CD14-positive monocyte (primary cell): ENCODE measurements around the gene CCR3. TPM values are rescaled to one million over a fixed set of nuclear protein-coding genes. Genes with fewer than 3 reads are reported as not detected.

Source experiments
- DNase-seq, 3 donors: peaks; one replicate each; pipeline ENCODE4 v3.0.0-alpha.2; 2011 to 2022
- H2AFZ ChIP-seq: 2 replicates; pipeline ENCODE4 v1.6.0; 2012; ENCODE audit warnings: mild to moderate bottlenecking, low read depth, low read length, inconsistent platforms; ENCODE audit not compliant: insufficient read depth, poor library complexity, severe bottlenecking
- H3K27ac ChIP-seq, 2 donors: 1 replicate in 1 of 2; 2 replicates in 1 of 2; pipeline ENCODE4 v1.5.1; 2012 to 2013; ENCODE audit warnings: low read length in 2 of 2, control low read depth in 1 of 2, inconsistent platforms in 1 of 2, low read depth in 1 of 2, mild to moderate bottlenecking in 1 of 2
- H3K27me3 ChIP-seq, 2 donors: one replicate each; pipeline versions ENCODE4 v1.6.0 to v1.6.1; 2011 to 2013; ENCODE audit warnings: low read length in 2 of 2; ENCODE audit not compliant: control insufficient read depth in 2 of 2, insufficient read depth in 2 of 2
- H3K36me3 ChIP-seq, 2 donors: replicated peaks in 1 of 2; 1 replicate in 1 of 2; 2 replicates in 1 of 2; pipeline versions ENCODE4 v1.5.1 to v1.6.1; 2012 to 2013; ENCODE audit warnings: low read length in 2 of 2, control low read depth in 1 of 2, inconsistent platforms in 1 of 2, mild to moderate bottlenecking in 1 of 2; ENCODE audit not compliant: insufficient read depth in 2 of 2, control insufficient read depth in 1 of 2
- H3K4me1 ChIP-seq, 2 donors: 1 replicate in 1 of 2; 2 replicates in 1 of 2; pipeline versions ENCODE4 v1.5.1 to v1.6.1; 2012 to 2013; ENCODE audit warnings: low read length in 2 of 2, control low read depth in 1 of 2, inconsistent platforms in 1 of 2, mild to moderate bottlenecking in 1 of 2, moderate library complexity in 1 of 2; ENCODE audit not compliant: insufficient read depth in 2 of 2, control insufficient read depth in 1 of 2
- H3K4me2 ChIP-seq: replicated peaks from 2 replicates; pipeline ENCODE3; 2012; ENCODE audit warnings: low read length, moderate library complexity, mild to moderate bottlenecking; ENCODE audit not compliant: poor library complexity, severe bottlenecking; ENCODE audit errors: extremely low read depth
- H3K4me3 ChIP-seq, 3 experiments: fragments of 200-600 bp in 1 of 3; sonication (generic) in 1 of 3; replicated peaks in 1 of 3; 1 replicate in 2 of 3; 2 replicates in 1 of 3; pipeline ENCODE4 v1.5.1; 2011 to 2013; ENCODE audit warnings: low read length in 3 of 3, mild to moderate bottlenecking in 3 of 3, control low read depth in 2 of 3, low read depth in 2 of 3, inconsistent platforms in 1 of 3, moderate library complexity in 1 of 3
- H3K79me2 ChIP-seq: 2 replicates; pipeline ENCODE4 v1.6.0; 2012; ENCODE audit warnings: mild to moderate bottlenecking, control low read depth, inconsistent platforms, low read length, moderate library complexity; ENCODE audit not compliant: insufficient read depth
- H3K9ac ChIP-seq: 2 replicates; pipeline ENCODE4 v1.6.0; 2017; ENCODE audit warnings: low read length, mild to moderate bottlenecking; ENCODE audit not compliant: insufficient read depth, poor library complexity, severe bottlenecking
- H3K9me3 ChIP-seq, 2 donors: replicated peaks in 1 of 2; 1 replicate in 1 of 2; 2 replicates in 1 of 2; pipeline versions ENCODE4 v1.5.1 to v1.6.1; 2012 to 2013; ENCODE audit warnings: low read length in 2 of 2, control low read depth in 1 of 2; ENCODE audit not compliant: control insufficient read depth in 1 of 2, insufficient read depth in 1 of 2
- H4K20me1 ChIP-seq: 2 replicates; pipeline ENCODE4 v1.6.0; 2012; ENCODE audit warnings: mild to moderate bottlenecking, low read length, control low read depth, moderate library complexity; ENCODE audit not compliant: insufficient read depth
- H3K27ac Mint-ChIP-seq, 7 donors: one replicate each; pipeline ENCODE4 v1.8.0; 2020; ENCODE audit warnings: mild to moderate bottlenecking in 7 of 7, mixed read lengths in 7 of 7, moderate library complexity in 6 of 7, inconsistent platforms in 2 of 7
- H3K27me3 Mint-ChIP-seq, 3 donors: one replicate each; pipeline ENCODE4 v1.8.0; 2021 to 2022; ENCODE audit warnings: low read depth in 3 of 3, mild to moderate bottlenecking in 3 of 3, mixed read lengths in 3 of 3, moderate library complexity in 3 of 3, inconsistent platforms in 1 of 3
- H3K36me3 Mint-ChIP-seq, 2 donors: one replicate each; pipeline ENCODE4 v1.8.0; 2020; ENCODE audit warnings: mixed read lengths in 2 of 2, inconsistent platforms in 1 of 2, mild to moderate bottlenecking in 1 of 2
- H3K4me1 Mint-ChIP-seq: one replicate; pipeline ENCODE4 v1.8.0; 2020; ENCODE audit warnings: mild to moderate bottlenecking, mixed read lengths
- H3K4me3 Mint-ChIP-seq, 2 donors: one replicate each; pipeline ENCODE4 v1.8.0; 2020; ENCODE audit warnings: mild to moderate bottlenecking in 2 of 2, mixed read lengths in 2 of 2, moderate library complexity in 1 of 2
- H3K9me3 Mint-ChIP-seq, 7 donors: one replicate each; pipeline ENCODE4 v1.8.0; 2020 to 2022; ENCODE audit warnings: mixed read lengths in 7 of 7, mild to moderate bottlenecking in 6 of 7, moderate library complexity in 6 of 7, inconsistent platforms in 2 of 7
- CTCF ChIP-seq: fragments of 200-600 bp; IDR thresholded peaks from one replicate; pipeline ENCODE4 v1.8.0; 2022; ENCODE audit warnings: antibody characterized with exemption, mild to moderate bottlenecking
- whole genome bisulfite sequencing: methylation state at CpG from one replicate; pipeline ENCODE4 v1.1.5; 2013; ENCODE audit warnings: missing lambda C conversion rate; ENCODE audit not compliant: insufficient coverage; 5-methylcytosine and 5-hydroxymethylcytosine counted together
- intact Hi-C, 2 donors: fragments of 100-400 bp; cut with micrococcal nuclease; formaldehyde crosslinking; loops; one replicate each; pipeline versions ENCODE4 v1.15.0 to v1.15.1; 2023
- polyA plus RNA-seq, 3 donors: library from polyadenylated mRNA; depleted of rRNA in 1 of 3; unstranded in 2 of 3; stranded (reverse) in 1 of 3; fragments of 300-500 nt in 2 of 3; fragments of >200 nt in 1 of 3; fragmentation: Illumina TruSeq in 2 of 3; gene quantifications; 1 replicate in 2 of 3; 2 replicates in 1 of 3; pipeline ENCODE4 v1.2.3, GENCODE V29; 2012 to 2021

Gene CCR3
- polyA plus RNA-seq, 3 donors: 0.38 to 0.74 (median 0.44) TPM

- Histone ChIP-seq H3K36me3 (peaks cover 49 to 71% of the 10 kb centered on the region in 2 donors), H3K9ac (no peak overlapping the region), H3K4me1 (peaks cover 52 to 54% of the 10 kb centered on the region in 2 donors), H3K27me3 (no peaks in the 10 kb centered on the region), H3K27ac (peak overlapping the region in 1 of 2 donors; percentile 55), H4K20me1 (peaks cover 57% of the 10 kb centered on the region), H3K4me3 (peak overlapping the region in 1 of 3 experiments; percentile 82), H3K4me2 (peak overlapping the region; percentile 78), H3K9me3 (no peaks in the 10 kb centered on the region), H2AFZ (no peak overlapping the region), H3K79me2 (peaks cover 54% of the 10 kb centered on the region)
- Mint-ChIP-seq H3K9me3 (peaks cover 0 to 9% (median 3%) of the 10 kb centered on the region in 7 donors), H3K27ac (peak overlapping the region in 6 of 7 donors; percentile 43 to 100 (median 71)), H3K4me3 (no peak overlapping the region), H3K27me3 (no peaks in the 10 kb centered on the region), H3K4me1 (peaks cover 61% of the 10 kb centered on the region), H3K36me3 (peaks cover 62 to 79% of the 10 kb centered on the region in 2 donors)
- no peak for DNase-seq
- intact Hi-C loops: loop anchor here in 1 of 2 donors (5.0 kb wide), 1 partner anchor 167 kb away; no protein-coding TSS in a partner anchor
- no peak for TF ChIP-seq CTCF
- WGBS: no CpG with 5 or more reads among the region's 1 CpG
These were observed 41.5 kb upstream of the CCR3 start for GRCh38 chr3:46200790-46201189.

- Mint-ChIP-seq H3K27me3 (no peaks in the 10 kb centered on the region), H3K4me3 (peak overlapping the region in 1 of 2 donors; percentile 64)
- peaks cover 63 to 69% of the 10 kb centered on the region in 2 donors for H3K4me1 ChIP-seq
These were observed 39.7 kb upstream of the CCR3 start for GRCh38 chr3:46202535-46202934.

More at GRCh38 chr3:46202535-46202934, 39.7 kb upstream of the CCR3 start:
- peak overlapping the region; percentile 8 to 96 for H3K27ac ChIP-seq
- H3K4me3 ChIP-seq: peak overlapping the region in 1 of 3 experiments; percentile 82
- H2AFZ ChIP-seq: no peak overlapping the region
- no peak for DNase-seq
- H3K27me3 ChIP-seq: no peaks in the 10 kb centered on the region
- peaks cover 76% of the 10 kb centered on the region for H3K4me1 Mint-ChIP-seq
- peaks cover 72% of the 10 kb centered on the region for H3K79me2 ChIP-seq
- H3K9ac ChIP-seq: no peak overlapping the region
- peaks cover 0 to 9% (median 3%) of the 10 kb centered on the region in 7 donors for H3K9me3 Mint-ChIP-seq
- peaks cover 75 to 96% of the 10 kb centered on the region in 2 donors for H3K36me3 Mint-ChIP-seq
- TF ChIP-seq CTCF: no peak
- H3K27ac Mint-ChIP-seq: peak overlapping the region; percentile 31 to 100 (median 84)
- H3K36me3 ChIP-seq: peaks cover 49 to 72% of the 10 kb centered on the region in 2 donors
- peak overlapping the region; percentile 78 for H3K4me2 ChIP-seq
- intact Hi-C loops: loop anchor here in 1 of 2 donors (5.0 kb wide), 1 partner anchor 165 kb away; no protein-coding TSS in a partner anchor
- H3K9me3 ChIP-seq: no peaks in the 10 kb centered on the region
- WGBS: no CpG with 5 or more reads among the region's 4 CpGs
- H4K20me1 ChIP-seq: peaks cover 57% of the 10 kb centered on the region
